GM18498 (cell line): Measurements from ENCODE around the gene XPC.

Experiments
- ATAC-seq: cut with Tn5 transposase; IDR thresholded peaks from one replicate; pipeline ENCODE4 v1.9.1; 2021; ENCODE audit warnings: mild to moderate bottlenecking, moderate library complexity; ENCODE audit not compliant: unreplicated experiment

The XPC gene

DNA sequence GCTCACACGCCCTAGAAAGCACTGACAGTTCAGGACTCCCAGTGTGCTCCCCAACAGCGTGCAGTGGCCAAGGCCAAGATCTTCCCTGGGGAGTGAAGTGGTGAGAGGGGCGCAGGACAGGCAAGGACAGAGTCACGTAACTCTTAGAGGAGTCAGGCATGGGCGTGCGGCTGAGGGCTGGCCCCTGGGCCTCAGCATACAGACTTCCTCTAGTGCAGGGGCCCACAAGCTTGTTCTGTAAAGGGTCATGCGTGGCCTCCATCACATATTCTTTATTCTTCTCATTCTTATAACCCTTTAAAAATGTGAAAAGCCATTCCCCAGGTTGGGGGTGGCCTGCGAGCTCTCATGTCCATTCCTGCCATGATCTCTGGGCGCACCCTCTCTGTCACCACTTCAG is 28.3 kb downstream of the XPC start:
- ATAC-seq, result no peak

DNA sequence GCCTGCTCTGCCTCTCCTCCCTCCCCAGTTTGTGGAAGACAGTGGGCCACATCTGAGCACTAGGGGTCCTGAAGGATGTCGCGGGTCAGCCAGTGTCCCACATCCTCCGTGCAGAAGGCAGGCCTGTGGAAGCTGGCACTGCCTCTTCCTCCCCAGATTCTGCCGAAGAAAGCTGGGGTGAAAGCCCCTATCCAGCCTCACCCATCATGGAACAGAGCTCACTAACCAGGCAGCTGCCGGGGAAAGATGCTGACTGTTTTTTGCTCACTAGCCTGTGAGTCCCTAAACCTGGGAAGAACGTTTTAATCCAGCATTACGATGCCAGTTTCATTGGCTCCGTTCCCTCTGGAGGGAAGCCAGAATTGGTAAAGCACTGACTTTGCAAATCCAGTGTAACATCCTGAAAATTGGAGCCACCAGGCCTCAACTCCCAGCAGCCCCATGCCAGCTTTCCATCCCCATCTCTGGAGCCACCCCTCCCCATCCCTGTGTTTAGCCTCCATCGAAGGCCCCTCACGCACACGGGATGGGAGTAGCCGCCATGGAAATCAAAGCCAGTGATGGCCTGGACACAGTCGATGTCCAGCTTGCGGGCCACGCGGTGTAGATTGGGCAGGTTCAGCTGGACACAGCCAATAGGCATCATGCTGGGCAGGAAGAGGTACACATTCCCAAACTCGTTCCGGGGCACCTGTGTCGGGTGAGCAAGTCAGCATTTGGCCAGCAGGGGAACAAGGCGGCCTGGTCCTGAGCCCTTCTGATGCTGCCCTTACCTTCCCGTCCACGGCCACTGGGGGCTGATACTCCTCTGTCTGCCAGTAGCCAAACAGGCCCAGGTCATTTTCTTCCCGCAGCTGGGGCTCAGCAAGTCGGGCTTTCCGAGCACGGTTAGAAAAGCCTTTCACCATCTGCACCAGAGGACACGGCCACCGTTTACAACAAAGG is 30.1 kb downstream of the XPC start:
- ATAC-seq, result no peak

DNA sequence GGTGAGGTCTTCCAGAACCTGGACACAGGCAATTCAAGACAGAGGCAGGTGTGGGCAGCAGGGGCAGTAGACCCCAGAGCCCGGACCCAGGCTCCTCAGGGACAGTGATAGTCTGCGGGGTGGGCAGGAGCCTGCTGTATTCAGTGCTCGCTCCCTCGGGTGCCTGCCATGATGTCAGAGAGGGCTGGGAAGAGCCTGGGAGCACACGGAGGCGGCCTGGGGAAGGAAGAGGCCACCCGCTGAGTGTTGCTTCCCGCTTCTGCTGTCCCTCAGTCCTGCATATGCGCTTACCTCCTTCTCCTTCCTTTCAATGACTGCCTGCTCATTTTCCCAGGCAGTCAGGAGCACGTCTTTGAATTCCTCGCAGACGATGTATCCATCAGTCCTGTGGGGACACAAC is 30.8 kb downstream of the XPC start:
- no peak for ATAC-seq

DNA sequence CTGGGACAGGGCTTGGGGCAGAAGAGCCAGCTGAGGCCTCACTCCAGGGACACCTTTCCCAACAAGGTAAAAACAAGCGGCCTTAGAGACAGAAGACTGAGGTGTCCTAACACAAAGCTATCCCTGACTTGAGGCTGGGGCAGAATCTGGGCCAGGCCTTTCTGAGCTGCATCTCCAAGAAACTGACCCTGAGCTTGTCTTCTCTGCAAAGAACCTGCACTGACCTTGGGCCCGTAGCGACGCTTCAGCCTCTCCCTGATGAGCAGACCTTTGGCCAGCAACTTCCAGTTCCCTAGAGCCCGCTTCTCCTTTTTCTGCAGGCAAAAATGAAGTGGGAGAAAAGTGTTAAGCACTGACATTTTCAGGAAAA is 31.4 kb downstream of the XPC start:
- no peak for ATAC-seq

DNA sequence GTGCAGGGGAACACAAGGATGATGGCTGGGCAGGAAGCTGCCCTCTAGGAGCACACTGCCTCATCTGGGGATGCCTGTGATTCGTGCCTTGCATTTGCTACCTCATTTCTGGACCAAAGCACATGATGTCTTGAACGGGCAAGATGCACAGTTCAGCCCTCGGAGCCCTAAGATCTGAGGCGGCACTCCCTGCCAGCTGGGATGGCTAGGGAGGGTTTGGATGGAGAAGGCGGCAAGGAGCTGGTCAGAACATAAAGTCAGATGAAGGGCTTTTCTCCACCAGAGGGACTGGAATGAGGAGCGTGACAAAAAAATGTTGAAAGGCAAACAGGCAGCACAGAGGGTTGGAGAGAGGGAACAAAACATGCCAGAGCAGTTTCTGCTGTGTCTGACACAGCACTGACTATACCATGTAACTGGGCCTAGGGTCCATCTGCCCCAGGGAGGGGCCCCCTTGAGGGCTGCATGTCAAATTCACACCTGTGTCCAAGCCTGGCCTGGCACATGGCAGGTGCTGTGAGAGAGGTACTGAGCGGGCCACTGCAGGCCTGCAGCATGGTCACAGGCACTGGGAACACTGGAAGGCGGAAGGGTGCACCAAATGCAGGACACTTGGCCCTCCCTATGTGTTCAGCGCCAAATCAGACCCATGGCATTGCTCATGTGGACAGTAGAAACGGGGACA is 31.9 kb downstream of the XPC start:
- no peak for ATAC-seq

DNA sequence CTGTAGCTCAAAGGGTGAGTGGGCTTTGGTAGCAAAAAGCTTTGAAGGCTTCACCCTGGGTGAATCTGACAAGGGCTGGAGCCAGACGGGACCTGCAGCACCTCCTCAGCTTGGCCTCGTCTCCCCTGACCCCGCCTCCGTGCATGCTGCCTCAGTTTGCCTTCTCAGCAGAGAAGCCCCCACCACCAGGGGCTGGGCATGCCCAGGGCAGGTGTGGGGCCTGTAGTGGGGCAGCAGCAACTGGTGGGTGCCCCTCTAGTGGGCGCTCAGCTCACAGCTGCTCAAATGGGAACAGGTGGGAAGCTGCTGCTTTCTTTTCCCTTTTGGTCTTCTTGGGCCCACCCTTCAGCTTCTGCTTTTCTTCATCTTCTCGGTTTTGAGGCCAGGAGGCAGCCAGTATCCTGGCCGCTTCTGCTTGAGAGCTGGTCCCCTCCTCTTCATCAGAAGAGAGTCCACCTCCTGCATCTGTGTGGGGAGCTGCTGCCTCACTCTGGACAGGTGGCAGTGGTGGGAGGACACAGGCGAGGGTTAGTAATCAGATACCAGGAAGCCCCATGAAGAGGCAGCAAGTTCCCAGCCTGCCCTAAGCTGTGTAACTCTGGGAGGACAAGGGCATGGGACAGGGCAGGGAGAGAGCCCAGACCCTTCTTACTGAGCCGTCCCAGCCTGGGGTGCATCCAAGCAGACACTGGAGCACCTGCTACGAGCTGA is 32.6 kb downstream of the XPC start:
- no peak for ATAC-seq

DNA sequence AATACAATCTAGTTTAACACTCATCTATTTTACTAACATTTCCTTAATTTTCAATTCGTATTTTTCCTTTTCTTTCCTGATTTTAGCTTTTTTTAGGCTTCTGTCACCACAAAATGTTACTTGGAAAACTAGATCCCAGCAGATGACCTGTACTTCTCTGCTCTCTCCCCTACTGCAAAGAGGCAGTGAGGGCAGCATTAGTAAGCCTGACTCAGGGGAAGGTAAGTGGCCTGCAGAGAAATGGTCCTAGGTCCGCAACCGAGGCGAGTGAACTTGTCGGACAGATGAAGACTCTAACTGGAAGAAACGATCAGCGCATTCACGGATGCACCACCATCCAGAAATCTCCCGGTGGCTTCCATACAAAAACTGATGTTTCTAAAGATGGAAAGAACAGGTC is 33.2 kb downstream of the XPC start:
- ATAC-seq, result no peak

DNA sequence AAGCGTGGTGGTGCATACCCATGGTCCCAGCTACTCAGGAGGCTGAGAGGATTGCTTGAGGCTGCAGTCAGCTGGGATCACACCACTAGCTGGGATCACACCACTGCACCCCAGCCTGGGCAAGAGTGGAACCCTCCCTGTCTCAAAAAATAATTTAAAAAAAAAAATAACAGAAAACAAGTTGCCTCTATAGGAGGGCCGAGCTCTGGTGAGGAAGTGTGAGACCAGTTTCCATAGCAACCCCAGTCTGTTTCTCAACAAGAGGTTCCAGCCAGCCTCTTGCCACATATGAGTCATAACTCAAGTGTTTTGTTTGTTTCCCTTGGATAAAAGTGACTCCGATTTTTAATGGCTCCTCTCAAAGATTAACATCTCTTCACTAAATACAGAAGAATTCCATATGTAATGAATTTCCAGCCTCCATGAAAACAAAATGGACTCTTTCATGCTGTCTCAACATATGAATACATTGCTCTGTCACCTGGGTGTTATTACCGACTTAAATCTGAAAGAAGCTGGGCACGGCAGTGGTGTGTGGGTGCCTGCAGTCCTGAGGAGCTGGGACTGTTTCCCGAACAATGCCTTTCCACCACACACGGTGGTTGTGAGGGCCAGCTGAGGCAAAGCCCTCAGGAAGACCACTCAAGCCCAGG is 33.9 kb downstream of the XPC start:
- ATAC-seq, result peak; percentile 96

DNA sequence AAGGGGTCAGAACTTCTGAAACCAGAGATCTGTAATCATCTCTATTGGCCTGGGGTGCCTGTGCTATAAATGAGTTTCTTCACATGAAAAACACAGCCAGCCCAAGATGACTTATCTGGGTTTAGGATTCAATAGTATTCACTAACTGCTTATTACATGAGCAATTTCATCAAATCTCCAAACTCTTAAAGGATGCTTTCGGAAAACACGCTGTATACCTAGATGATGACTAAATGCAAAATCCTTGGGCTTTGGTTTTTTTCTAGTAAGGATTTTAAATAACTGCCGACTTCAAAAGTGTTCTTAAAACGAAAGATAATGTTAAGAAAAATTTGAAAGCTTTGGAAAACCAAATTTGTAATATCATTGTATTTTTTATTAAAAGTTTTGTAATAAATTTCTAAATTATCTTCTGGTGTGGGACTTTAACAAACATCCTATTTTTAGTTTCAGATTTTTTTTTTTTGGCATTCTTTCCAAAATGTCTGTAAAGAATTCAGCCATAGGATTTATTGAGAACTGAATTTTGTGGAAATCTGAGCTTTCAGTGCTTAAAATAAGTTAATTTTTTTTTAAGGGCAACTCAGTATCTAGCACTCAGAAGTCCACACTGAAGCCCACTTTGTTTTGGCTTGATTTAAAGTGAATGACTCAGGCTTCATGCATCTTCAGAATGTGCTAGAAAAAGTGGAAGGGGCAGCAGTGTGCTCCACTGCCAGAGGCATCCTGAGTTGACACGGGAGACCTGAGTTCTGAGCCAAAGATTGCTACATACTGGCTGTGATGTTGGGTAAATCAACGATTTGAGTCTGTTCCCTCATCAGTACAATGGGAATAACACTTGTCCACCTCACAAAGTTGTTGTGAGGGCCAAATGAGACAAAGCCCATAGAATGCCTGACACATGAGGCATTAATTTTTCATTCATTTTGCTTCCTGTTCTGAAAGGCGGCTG is 34.9 kb downstream of the XPC start:
- ATAC-seq, result no peak

DNA sequence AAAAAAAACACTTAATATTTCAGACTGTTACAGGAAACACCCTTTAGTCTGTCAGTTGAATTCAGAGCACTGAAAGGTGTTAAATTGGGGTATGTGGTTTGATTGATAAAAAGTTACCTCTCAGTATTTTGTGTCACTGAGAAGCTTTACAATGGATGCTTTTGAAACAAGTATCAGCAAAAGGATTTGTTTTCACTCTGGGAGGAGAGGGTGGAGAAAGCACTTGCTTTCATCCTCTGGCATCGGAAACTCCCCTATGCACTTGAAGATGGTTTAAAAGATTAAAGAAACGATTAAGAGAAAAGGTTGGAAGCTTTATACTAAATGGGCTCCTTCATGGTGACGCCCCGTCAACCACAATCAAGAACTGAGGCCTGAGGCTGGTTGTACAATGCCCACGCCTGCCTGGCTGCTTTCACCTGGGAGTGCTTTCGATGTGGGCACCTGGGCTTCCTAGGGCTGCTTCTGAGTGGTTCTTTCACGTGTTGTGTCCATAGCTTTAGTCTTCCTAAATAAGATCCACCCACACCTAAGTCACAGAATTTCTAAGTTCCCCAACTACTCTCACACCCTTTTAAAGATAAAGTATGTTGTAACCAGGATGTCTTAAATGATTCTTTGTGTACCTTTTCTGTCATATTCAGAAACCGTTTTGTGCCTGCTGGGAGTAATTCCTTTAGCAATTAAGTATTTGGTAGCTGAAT is 35.7 kb downstream of the XPC start:
- ATAC-seq, result no peak

DNA sequence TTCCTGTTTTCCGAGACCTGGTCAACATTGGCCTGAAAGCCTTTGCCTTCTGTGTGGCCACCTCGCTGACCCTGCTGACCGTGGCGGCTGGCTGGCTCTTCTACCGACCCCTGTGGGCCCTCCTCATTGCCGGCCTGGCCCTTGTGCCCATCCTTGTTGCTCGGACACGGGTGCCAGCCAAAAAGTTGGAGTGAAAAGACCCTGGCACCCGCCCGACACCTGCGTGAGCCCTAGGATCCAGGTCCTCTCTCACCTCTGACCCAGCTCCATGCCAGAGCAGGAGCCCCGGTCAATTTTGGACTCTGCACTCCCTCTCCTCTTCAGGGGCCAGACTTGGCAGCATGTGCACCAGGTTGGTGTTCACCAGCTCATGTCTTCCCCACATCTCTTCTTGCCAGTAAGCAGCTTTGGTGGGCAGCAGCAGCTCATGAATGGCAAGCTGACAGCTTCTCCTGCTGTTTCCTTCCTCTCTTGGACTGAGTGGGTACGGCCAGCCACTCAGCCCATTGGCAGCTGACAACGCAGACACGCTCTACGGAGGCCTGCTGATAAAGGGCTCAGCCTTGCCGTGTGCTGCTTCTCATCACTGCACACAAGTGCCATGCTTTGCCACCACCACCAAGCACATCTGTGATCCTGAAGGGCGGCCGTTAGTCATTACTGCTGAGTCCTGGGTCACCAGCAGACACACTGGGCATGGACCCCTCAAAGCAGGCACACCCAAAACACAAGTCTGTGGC is 36.6 kb downstream of the XPC start:
- no peak for ATAC-seq

DNA sequence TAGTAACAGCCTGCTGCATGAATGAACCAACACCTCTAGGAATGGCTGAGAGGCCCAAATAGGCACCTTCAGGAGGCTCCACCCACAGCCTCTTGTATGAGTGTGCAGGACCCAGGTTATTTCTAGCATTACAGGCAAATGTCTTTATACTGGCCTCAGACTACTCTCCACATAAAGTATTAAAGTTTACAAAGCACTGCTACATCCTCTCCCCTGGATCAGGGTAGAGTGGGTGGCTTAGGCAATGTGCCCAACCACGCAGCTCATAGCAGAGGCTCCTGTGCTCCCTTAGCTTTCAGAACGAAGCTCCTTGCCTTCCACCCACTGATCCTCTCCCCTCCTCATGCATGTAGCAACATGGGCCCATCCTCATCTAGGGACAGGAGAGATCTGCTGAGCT is 37.3 kb downstream of the XPC start:
- no peak for ATAC-seq

DNA sequence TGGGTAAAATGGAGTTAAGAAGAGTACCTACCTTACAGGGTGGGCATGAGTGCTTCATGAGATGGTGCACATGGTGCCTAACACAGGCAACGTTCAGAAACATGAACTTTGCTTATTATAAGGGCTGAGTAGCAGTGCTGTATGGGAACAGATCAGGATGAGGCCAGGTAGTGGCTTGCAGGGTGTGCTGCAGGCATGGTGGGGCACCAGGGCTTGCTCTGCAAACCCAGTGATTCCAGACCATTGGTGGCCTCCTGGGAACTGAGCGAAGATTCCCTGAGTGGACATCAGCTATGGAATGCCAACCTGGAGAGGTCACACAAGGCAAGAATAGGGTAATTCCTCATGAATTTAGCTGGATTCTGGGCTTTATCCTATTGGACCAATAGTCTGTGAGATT is 37.7 kb downstream of the XPC start:
- no peak for ATAC-seq

DNA sequence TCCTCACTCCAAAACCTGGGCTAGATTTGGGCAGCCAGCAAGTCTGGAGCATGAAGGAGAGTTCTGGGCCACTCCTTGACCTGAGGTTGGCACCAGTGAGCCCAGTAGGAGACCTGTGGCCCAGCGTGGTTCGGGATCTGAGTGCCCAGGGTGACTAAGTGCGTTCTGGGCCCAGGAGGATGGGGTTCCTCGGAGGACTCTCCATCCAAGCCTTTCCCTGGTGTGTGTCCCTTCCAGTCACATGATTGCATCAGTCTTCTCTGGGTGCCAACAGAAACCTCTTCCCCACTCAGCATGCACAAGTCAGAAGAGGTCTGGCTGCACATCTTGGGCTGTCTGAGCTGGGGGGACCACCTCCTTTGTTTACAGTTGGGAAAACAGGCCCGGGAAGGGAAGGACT is 38.6 kb downstream of the XPC start:
- ATAC-seq, result no peak

DNA sequence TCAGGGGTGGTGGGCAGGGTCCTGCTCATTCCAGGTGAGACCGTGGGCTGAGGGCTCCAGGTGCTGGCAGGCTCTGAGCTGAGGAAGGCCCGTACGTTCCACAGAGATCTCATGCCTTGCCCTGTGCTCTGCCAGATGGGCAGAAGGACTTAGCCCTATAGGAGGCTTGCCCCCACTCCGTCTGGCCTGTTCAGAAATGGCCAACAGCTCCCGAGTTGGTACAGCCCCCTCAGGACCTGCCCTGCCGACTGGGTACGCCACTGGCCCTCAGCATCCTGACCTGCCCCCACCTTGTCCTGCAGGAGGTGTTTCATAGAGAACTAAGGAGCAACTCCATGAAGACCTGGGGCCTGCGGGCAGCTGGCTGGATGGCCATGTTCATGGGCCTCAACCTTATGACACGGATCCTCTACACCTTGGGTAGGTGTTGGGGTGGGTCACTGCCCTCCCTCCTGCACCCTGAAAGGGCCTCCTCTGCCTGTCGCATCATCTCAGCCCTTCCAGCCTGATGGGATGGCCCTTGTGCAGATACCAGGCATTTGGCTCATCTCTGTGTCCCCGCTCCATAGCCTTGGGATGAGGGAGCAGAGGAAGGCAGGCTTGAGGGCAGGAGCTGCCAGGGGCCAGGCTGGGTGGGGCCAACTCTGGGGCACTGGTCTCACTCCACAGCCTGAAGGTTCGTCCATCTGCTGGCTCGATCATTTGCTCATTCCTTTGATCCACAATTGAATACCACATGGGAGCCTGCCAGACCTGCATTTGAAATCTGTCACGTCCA is 39.3 kb downstream of the XPC start:
- no peak for ATAC-seq

DNA sequence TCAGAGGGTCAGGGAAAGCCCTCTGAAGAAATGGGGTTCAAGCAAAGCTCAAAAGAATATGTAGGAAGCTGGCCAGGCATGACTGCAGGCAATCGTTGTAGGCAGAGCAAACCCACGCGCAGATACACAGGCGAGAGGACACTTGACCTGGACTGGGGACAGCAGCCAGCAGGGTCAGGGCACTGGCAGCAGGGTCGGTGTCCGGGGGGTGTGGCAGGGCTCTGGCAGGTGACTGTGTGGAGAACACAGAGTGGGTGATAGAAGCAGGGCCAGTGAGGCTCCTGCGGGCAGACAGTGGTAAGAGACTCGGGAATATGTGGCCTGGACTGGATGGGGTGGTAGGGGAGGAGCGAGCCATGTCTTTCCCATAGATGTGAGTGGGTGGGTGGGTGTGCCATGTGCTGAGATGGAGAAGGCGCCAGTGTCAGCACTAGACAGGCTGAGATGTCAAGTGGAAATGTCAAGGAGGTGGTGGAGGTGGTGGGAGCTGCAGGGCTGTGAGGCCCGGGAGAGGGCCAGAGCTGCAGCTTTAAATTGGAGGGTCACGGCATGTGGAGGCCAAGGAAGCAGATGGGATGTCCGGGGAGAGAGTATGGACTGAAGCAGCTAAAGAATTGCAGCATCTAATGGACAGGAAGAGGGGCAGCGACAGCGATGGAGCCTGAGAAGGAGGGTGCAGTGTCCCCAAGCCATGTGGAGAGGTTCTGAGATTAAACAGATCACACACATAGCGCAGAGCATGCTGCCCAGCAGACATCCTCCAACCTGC is 40.1 kb downstream of the XPC start:
- ATAC-seq, result no peak

DNA sequence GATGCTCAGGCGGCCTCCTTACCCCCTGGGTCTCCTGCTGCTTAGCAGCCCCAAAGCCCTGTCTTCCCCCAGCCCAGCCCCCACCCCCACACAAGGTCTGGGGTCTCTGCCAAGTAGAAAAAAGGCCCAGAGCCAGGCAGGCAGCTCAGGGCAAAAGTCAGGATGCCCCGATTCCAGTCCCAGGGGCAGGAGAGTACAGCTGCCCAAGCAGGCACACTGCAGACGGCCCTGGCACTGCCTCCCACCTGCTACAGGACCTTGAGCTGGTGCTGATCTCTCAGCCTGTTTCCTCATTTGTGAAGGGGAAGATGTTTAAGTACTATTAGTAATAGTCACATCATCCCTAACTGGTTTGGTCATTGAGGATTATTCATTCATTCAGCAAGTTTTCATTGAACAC is 41.0 kb downstream of the XPC start:
- no peak for ATAC-seq
